ENCODE results near the gene MAP4K5.

Gene MAP4K5

DNA sequence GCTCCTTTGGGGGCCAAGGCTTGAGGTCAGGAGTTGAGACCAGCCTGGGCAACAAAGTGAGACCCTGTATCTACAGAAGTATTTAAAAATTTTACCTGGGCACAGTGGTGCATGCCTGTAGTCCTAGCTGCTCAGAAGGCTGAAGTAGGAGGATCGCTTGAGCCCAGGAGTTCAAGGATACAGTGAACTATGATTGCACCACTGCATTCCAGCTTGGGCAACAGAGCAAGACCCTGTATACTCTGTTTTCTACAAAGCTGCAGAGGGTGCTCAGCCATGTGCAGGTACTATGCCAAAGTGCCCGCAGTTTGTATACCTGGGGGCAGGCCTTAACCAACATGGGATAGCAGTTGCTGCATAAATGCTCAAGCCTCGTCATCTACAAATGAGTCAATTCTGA is 108.8 kb downstream of the MAP4K5 start:
- no peak for DNase-seq
- in situ Hi-C loops (cut with MboI; ENCODE audit: low pct_unique_long_range_greater_than_20kb, low sequenced_read_pairs): no loop called here

DNA sequence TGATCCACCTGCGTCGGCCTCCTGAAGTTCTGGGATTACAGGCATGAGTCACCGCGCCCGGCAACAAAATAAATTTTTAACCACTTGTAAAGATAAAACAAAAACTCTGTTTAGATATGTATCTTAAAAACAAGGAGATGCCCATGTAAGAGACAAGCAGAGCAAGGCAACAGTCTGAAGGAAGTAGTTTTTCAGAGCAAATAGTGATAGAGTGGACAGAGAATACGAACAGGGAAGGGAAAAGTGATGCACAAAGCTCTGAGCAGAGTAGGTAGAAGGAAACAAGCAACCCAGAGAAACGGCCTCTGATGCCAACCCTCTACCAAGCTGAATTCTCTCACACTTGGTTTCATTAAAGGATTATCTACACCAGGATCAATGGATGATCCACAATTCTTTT is 110.9 kb downstream of the MAP4K5 start:
- in situ Hi-C loops (cut with MboI; ENCODE audit: low pct_unique_long_range_greater_than_20kb, low sequenced_read_pairs): no loop called here
- DNase-seq: no peak

DNA sequence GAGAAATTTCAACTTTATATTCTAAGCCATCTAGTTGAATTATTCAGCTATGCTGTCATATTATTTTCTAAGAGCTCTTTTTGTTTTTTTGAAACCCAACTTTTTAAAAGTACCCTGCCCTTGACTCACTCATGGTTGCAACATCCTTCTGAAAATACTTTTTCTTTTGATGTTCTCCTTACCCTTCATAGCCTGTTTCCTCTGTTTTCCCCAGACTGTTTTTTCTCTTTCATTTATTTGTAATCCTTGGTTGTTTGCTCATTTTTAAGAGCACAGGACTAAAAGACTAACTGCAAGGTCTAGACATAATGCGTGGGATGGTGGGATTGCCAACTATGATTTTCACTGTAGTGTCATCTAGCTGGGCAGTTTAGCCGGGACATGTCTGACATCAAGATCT is 114.5 kb downstream of the MAP4K5 start:
- in situ Hi-C loops (cut with MboI; ENCODE audit: low pct_unique_long_range_greater_than_20kb, low sequenced_read_pairs): no loop called here
- DNase-seq: no peak

DNA sequence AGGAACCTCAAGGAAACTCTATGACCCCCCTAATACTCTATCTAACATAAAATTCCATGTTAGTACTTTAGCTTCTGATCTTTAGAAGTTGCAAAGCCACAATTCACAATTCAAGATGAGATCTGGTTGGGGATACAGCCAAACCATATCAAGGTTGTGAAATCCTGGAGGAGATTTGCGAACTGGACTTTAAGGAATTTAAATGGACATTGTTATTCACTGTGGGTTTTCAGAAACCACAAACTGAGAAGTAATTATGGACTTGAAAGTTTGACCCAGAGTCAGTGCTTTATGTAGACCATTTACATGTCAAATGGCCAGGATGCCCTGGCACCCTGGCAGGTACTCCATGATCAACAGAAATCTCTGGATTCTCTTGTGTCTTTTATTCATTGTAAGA is 121.4 kb downstream of the MAP4K5 start:
- DNase-seq: no peak

DNA sequence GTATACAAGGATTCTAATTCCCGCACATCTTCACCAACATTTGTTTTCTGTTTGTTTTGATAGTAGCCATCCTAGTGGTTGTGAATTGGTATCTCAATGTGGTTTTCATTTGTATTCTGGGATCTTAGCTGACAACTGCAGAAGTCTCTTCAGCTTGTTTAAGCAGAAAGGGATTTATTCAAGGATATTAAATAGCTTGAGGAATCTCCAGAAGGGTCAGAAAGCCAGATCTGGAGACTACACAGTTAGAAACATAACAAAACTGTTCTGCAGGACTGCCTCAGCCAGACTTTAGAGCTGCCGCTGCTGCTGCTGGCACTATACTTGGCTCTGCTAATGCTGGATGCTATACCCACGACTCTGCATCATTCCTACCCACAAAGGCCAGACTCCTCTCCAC is 122.3 kb downstream of the MAP4K5 start:
- in situ Hi-C loops (cut with MboI; ENCODE audit: low pct_unique_long_range_greater_than_20kb, low sequenced_read_pairs): no loop called here
- DNase-seq: no peak

More for the DNA sequence above, 121.4 kb downstream of the MAP4K5 start:
- in situ Hi-C loops (cut with MboI; ENCODE audit: low pct_unique_long_range_greater_than_20kb, low sequenced_read_pairs): no loop called here

DNA sequence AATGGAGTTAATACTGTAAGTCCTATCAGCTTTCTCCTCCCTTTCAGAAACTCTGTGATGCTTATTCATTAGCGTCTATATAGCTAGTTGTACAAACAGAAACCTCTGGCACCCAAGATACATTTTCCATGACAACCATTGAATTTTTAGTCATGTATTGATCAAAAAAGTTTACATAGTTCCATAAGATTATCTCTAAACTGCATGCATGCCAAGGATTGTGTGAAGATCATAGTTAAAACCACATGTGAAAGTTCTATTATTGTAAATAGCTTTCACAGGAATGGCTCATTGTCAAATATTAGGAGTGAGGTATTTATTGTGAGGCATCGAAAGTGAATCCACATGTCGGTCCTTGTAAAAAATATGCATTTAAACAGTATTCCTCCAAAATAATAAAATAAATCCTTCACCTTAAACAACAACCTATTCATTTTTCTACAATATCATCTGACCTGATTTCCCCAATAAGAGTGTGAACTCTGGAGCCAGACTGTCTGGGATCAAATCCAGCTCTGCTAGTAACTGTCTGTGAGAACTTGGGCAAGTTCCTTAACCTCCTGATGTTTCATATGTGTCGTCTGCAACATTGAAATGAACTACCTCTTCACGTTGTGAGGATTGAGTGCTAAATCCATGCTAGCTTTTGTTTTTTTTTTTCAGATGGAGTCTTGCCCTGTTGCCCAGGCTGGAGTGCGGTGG is 125.1 kb downstream of the MAP4K5 start:
- no peak for DNase-seq
- in situ Hi-C loops (cut with MboI; ENCODE audit: low pct_unique_long_range_greater_than_20kb, low sequenced_read_pairs): no loop called here

DNA sequence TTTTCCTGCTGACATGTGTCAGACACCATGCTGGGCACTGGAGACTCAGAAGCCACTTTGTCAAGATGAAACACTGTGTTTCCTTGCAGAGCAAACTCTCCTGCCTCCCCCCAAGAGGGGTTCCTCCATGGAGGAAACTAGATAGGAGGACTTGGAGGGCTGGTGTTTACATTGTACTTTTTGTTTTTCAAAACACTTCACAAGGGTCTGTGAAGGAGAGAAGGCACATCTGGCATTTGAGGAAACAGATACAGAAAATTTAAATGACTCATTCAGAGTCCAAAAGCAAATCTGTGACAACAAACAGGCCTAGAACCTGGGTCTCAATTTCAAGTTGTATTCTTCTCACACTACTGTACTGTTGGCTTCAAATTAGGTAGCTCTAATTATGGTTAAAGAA is 128.9 kb downstream of the MAP4K5 start:
- in situ Hi-C loops (cut with MboI; ENCODE audit: low pct_unique_long_range_greater_than_20kb, low sequenced_read_pairs): no loop called here
- peak; percentile 32 for DNase-seq

DNA sequence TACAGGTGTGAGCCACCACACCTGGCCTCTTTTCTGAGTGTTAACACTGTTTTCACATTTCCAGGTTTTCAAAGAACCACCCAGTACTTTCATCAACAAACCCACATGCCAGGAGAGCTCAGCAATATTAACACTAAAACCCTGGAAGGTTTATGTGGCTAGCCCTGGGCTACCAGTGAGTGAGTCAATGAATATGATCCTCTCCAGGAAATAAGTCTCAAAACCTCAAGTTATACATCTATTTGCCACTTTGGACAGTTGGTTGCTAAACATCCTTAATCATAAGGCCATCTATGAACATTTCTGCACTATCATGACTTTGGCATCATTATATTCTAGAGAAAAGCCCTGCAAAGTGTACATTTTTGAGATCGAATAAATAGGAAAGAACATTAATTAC is 129.4 kb downstream of the MAP4K5 start:
- in situ Hi-C loops (cut with MboI; ENCODE audit: low pct_unique_long_range_greater_than_20kb, low sequenced_read_pairs): no loop called here
- no peak for DNase-seq

DNA sequence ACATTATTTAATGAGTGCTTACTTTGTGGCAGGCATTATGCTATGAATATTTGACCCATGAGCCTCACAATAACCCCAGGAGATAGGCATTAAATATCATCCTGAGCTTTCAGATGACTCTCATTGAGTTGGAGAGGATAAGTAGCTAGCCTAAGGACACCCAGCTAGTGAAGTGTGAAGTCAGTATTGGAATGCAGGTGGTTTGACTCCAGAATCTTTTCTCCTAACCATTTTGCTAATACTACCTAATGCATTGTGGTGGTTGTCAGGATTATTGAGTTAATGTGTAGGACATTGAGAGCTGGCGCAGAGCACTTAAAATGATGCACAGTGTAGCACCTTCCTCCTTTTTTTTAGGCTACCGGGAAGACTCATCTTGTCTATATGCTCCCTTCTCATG is 131.9 kb downstream of the MAP4K5 start:
- DNase-seq: no peak
- in situ Hi-C loops (cut with MboI; ENCODE audit: low pct_unique_long_range_greater_than_20kb, low sequenced_read_pairs): no loop called here

DNA sequence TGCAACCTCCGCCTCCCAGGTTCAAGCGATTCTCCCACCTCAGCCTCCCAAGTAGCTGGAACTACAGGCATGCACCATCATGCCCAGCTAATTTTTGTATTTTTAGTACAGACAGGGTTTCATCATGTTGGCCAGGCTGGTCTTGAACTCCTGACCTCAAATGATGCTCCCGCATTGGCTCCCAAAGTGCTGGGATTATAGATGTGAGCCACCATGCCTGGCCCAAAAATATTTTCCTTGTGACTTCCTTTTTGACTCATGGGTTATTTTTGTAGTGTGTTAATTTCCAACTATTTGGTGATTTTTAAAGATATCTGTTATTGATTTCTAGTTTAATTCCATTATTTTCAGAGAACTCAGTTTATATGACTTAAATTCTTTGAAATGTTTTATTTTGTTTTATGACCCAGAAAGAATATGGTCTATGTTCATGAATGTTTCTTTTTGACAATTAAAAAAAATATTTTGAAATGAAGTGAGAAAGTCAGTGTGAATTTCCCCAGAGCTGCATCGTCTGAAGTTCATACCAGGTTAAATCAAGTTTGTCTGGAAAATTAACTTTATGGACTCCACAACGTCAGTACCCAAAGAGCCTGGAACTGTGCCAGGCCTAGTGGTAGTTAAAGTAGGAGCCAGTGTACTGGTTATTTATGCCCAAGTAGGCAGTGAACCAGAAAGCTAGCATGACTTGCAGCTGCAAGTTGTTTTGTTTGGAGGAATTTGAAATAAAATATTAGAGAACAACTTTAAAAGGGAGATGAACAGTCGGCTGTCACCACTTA is 132.9 kb downstream of the MAP4K5 start:
- no peak for DNase-seq
- in situ Hi-C loops (cut with MboI; ENCODE audit: low pct_unique_long_range_greater_than_20kb, low sequenced_read_pairs): no loop called here

DNA sequence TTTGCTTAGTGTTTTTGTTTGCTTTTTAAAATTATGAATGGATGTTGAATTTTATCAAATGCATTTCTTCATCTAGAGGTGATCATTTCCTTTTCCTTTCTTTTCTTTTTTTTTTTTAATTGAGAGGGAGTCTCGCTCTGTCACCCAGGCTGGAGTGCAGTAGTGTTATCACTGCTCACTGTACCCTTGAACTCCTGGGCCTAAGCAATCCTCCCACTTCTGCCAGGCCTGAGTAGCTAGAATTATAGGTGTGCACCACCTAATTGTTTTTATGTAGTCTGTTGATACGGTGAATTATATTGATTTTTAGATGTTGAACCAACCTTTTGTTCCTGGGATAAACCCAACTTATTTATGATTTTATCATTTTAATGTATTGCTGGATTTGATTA is 134.2 kb downstream of the MAP4K5 start:
- in situ Hi-C loops (cut with MboI; ENCODE audit: low pct_unique_long_range_greater_than_20kb, low sequenced_read_pairs): no loop called here
- DNase-seq: no peak

DNA sequence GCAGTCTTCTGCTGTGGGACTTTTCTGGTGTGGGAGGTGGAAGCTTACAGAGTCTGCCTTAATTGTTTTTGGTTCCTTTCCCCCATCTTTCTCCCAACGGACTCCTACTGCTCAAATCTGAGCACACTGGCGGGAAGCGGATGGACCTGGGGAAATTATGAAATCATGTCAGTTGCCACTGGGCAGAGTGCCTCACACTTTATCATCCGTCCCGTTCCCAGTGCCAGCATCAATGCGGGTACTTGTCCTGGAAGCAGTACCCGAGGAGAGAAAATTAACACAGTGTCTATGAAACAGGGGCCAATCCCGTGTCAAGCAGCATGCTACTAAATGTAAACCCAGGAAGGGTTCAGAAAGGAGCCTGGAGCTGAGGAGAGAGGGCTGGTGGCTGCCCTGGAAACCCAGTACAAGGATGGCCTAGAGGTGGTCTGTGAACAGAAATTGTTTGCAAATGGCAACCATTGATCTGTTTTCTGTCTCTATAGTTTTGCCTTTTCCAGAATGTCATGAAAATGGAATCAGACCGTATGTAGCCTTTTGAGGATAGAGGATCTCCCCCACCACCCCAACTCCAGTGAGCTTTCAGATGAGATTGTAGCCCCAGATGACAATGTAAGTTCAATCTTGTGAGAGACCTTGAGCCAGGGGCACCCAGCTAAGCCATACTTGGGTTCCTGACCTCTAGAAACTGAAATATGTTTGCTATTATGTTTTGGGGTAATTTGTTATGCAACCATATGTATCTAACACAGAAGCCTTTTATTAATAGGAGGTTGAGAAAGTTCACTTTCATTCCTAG is 134.8 kb downstream of the MAP4K5 start:
- in situ Hi-C loops (cut with MboI; ENCODE audit: low pct_unique_long_range_greater_than_20kb, low sequenced_read_pairs): no loop called here
- no peak for DNase-seq

DNA sequence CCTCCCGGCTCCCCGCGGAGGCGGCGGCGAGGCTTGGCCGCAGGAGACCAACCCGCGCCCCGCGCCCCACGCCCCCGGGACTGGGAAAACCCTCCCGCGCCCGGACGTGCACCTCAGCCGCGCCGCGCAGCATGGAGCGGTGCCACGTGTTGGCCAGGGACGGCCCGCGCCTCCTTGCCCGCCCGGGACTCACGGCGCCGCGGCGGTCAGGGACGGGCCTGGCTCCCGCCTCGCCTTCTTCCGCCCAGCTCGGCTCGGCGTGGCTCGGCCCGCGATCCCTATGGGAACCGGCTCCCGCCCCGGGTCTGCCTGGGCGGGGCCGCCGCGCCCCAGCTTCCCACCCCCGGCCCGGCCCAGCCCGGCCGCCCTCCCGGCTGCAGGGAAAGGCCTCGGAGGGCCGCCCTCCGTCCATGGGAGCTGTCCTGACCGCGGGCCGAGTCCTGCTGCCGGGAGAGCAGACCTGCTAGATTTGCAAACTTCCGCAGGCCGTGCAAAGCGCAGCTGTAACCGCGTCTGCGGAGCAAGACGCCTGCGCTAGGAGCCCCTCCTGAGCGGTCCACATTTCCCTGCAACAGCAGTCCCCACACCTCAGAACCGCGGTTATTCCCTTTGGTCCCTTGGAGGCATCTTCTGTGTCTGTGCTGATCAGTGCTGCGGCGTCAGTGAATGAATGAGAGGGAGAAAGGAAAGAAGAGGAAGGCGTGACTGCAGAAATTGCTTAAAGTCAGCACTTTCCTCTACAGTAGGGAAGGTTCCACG is 135.6 kb downstream of the MAP4K5 start, which contains the start of gene CDKL1:
Gene CDKL1, minus strand, starts transcription at position 251 of the 759 bp plus-strand sequence. CDS start 1,013 bp downstream, outside the sequence.
- in situ Hi-C loops (cut with MboI; ENCODE audit: low pct_unique_long_range_greater_than_20kb, low sequenced_read_pairs): no loop called here

DNA sequence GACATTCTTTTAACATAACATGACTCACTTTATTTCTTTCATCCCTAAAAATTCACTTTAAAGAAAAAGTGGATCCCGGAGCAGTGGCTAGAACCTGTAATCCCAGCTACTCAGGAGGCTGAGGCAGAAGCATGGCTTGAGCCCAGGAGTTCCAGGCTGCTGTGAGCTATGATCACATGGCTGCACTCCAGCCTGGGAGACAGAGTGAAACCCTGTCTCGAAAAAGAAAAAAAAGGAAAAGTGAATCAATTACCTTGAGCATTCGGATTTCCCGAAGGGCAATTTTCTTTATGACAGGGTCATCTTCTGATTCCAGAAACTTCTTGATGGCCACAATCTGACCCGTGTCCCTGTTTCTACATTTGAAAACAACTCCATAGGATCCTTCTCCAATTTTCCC is 136.9 kb downstream of the MAP4K5 start:
- in situ Hi-C loops (cut with MboI; ENCODE audit: low pct_unique_long_range_greater_than_20kb, low sequenced_read_pairs): no loop called here
- DNase-seq: no peak

More for the DNA sequence above, 135.6 kb downstream of the MAP4K5 start, which contains the start of gene CDKL1:
- peak; percentile 67 for DNase-seq

DNA sequence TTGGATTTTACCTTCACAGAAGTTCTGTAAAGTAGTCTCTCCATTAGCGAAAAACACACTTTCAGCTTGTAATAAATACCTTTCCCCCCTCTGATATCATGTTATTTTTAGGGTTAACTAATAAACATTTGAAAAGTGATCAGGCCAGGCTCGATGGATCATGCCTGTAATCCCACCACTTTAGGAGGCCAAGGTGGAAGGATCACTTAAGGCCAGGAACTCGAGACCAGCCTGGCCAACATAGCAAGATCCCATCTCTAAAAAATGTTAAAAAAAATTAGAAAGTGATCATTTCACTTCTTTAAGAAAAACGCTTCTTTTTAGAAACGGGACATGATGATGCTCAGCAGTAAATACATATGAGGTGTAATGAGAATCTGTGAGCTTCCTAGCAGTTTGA is 137.7 kb downstream of the MAP4K5 start:
- in situ Hi-C loops (cut with MboI; ENCODE audit: low pct_unique_long_range_greater_than_20kb, low sequenced_read_pairs): no loop called here
- DNase-seq: no peak

DNA sequence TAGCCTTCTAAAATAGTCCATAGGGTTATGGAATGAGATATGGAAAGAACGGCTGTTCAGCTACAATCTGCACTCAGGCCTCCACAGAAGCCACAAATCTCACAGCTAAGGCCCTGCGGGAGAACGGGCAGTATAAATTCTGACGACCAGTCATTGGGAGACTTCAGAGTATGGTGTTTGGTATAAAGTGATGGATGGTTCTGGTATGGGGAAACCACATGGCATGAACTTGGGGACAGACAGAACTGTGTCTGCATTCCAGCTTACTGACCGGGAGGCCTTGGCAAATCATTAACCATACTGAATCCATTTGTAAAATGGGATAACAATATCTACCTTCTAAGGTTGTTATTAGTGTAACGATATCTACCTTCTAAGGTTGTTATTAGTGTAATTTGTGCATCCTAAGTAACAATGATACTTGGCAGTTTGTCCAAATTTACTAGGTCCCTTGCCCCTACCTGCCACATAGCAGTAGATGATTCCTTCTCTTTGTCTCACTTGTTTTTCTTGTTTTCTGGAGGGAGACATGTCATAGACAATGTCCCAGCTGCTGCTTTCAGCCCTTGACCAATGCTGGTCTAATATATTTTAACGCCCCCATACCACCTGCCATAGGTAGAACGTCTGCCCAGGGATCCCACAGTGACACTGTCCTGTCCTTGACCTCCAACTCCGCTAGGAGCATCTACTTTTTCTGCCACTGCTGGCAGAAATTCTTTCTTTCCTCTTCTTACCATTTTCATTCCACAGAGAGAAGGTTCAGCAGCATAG is 142.5 kb downstream of the MAP4K5 start:
- in situ Hi-C loops (cut with MboI; ENCODE audit: low pct_unique_long_range_greater_than_20kb, low sequenced_read_pairs): no loop called here
- DNase-seq: no peak

DNA sequence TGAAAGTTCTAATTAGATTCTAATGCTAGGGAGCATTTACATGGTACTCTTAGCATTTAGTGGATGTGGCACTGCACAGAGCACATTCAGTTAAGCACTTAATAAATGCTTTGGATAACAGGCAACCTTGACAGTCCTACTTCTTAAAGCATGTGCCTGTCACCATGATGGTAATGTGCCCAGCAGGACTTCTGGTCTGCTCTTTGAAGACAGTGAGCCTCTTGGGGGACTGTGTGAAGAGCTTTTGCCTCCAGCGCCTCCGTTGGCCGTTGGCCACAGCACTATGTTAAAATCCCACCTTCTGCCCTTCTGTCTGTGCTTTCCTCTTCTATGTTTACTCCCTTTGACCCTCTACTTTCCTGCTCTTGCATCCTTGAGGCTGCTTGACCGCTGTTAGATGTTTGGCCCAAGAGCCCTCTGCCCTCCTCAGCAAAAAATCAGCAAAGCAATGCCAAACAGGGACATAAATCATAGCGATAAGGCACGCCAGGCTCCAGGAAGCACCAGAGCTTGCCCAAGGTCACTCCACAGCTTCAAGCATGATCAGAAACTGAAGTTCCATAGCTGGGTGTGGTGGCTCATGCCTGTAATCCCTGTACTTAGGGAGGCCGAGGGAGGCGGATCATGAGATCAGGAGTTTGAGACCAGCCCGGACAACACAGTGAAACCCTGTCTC is 144.0 kb downstream of the MAP4K5 start:
- DNase-seq: no peak
- in situ Hi-C loops (cut with MboI; ENCODE audit: low pct_unique_long_range_greater_than_20kb, low sequenced_read_pairs): no loop called here

DNA sequence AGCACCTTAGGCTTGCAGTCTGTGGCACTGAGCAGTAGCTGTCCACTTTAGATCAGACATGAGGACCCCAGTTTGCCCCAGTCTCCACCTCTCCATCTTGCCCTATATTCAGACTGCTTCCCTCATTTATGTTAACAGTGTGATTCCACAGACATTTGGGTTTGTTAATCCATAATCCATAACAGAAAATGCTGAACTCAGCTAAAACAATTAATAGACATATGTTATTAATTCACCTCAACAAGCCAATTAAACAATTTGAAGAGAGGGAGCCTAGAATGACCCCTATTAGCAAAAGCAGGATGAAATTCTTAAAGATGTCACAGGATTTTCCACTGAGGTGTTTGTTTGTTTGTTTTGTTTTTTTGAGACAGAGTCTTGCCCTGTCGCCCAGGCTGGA is 144.8 kb downstream of the MAP4K5 start:
- in situ Hi-C loops (cut with MboI; ENCODE audit: low pct_unique_long_range_greater_than_20kb, low sequenced_read_pairs): no loop called here
- DNase-seq: no peak

Measured in KBM-7 (cell line).